ENCODE measurements around the gene DNAJC1. TPM values are rescaled to one million over a fixed set of nuclear protein-coding genes. Genes with fewer than 3 reads are reported as not detected.

Gene DNAJC1
- total RNA-seq, 2 donors from 2014 or later: 27.4 to 33.8 TPM

- Histone ChIP-seq H3K9me3 (no peaks in the 10 kb centered on the region), H3K27me3 (no peaks in the 10 kb centered on the region), H3K4me1 (no peaks in the 10 kb centered on the region), H3K36me3 (no peaks in the 10 kb centered on the region), H3K9ac (ENCODE audit: low read depth in 2 of 2, low read length in 2 of 2) (no peak overlapping the region), H3K4me3 (no peak overlapping the region), H3K27ac (no peak overlapping the region)
- no peak for DNase-seq
- TF ChIP-seq CTCF (IDR thresholded peaks at IDR 0.05): no peak
- intact Hi-C loops (cut with DNase I): no loop called here
These were observed 226.6 kb downstream of the DNAJC1 start for GRCh38 chr10:21776883-21777282.

GRCh38 chr10:21771219-21771618 is 232.3 kb downstream of the DNAJC1 start:
- no peaks in the 10 kb centered on the region for H3K9me3 ChIP-seq
- no peaks in the 10 kb centered on the region for H3K36me3 ChIP-seq
- no peaks in the 10 kb centered on the region for H3K27me3 ChIP-seq
- no peaks in the 10 kb centered on the region for H3K4me1 ChIP-seq
- H3K9ac ChIP-seq (ENCODE audit: low read depth in 2 of 2, low read length in 2 of 2): no peak overlapping the region
- no peak for DNase-seq
- no peak overlapping the region for H3K27ac ChIP-seq
- TF ChIP-seq CTCF (IDR thresholded peaks at IDR 0.05): no peak
- H3K4me3 ChIP-seq: no peak overlapping the region
- intact Hi-C loops (cut with DNase I): no loop called here

- no peak for DNase-seq
- no peaks in the 10 kb centered on the region for H3K9me3 ChIP-seq
- no peak overlapping the region for H3K4me3 ChIP-seq
- intact Hi-C loops (cut with DNase I): no loop called here
- TF ChIP-seq CTCF (IDR thresholded peaks at IDR 0.05): no peak
- no peaks in the 10 kb centered on the region for H3K27me3 ChIP-seq
- no peak overlapping the region for H3K27ac ChIP-seq
- H3K9ac ChIP-seq (ENCODE audit: low read depth in 2 of 2, low read length in 2 of 2): no peak overlapping the region
- H3K36me3 ChIP-seq: no peaks in the 10 kb centered on the region
- H3K4me1 ChIP-seq: no peaks in the 10 kb centered on the region
These were observed 234.5 kb downstream of the DNAJC1 start for GRCh38 chr10:21769041-21769440.

GRCh38 chr10:21764466-21765189 is 238.9 kb downstream of the DNAJC1 start:
- Histone ChIP-seq H3K36me3 (no peaks in the 10 kb centered on the region), H3K27ac (no peak overlapping the region), H3K9ac (ENCODE audit: low read depth in 2 of 2, low read length in 2 of 2) (no peak overlapping the region), H3K27me3 (no peaks in the 10 kb centered on the region), H3K4me1 (no peaks in the 10 kb centered on the region), H3K9me3 (no peaks in the 10 kb centered on the region), H3K4me3 (no peak overlapping the region)
- DNase-seq: no peak
- no peak for TF ChIP-seq CTCF (IDR thresholded peaks at IDR 0.05)
- intact Hi-C loops (cut with DNase I): no loop called here

GRCh38 chr10:21760332-21760731 is 243.2 kb downstream of the DNAJC1 start:
- TF ChIP-seq CTCF (IDR thresholded peaks at IDR 0.05): no peak
- Histone ChIP-seq H3K4me3 (no peak overlapping the region), H3K27me3 (no peaks in the 10 kb centered on the region), H3K27ac (no peak overlapping the region), H3K9me3 (no peaks in the 10 kb centered on the region), H3K9ac (ENCODE audit: low read depth in 2 of 2, low read length in 2 of 2) (no peak overlapping the region), H3K36me3 (no peaks in the 10 kb centered on the region), H3K4me1 (no peaks in the 10 kb centered on the region)
- intact Hi-C loops (cut with DNase I): no loop called here
- no peak for DNase-seq

Data from colonic mucosa (tissue), 4 donors.